DOHH2 (cell line): ENCODE data around the gene MCF2L2.

Experiments
- EZH2phosphoT487 ChIP-seq: fragments of 200-600 bp; sonication (generic); IDR thresholded peaks from 2 replicates; pipeline ENCODE4 v1.6.1; 2017; ENCODE audit warnings: borderline replicate concordance, mild to moderate bottlenecking, antibody characterized with exemption, low read length, moderate library complexity, mixed read lengths
- TF ChIP-seq, protein P1 (sequence below): fragments of 200-600 bp; sonication (generic); IDR thresholded peaks from one replicate; pipeline ENCODE4 v1.5.1; 2014; ENCODE audit warnings: antibody characterized with exemption, mild to moderate bottlenecking, low read depth, low read length; ENCODE audit not compliant: poor library complexity, severe bottlenecking

DNA sequence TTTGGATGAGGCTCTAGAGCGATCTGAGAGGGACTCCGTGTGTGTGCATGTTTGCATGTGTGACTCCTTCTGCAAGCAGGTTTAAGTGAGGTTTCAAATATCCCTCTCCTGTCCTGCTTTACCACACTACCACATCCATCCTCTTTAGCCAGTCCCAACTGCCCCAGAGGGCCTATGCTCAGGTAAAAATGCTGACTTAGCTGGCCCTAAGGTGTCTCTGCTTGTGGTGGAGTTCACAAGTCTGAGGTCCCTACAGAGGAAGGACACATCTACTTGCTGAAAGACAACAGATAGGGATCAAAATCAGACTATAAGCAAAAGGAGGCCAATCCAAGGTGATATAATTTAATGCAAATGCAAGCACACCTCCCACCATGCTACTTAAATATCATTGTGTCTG is 88.2 kb downstream of the MCF2L2 start:
- TF ChIP-seq, protein P1, sequence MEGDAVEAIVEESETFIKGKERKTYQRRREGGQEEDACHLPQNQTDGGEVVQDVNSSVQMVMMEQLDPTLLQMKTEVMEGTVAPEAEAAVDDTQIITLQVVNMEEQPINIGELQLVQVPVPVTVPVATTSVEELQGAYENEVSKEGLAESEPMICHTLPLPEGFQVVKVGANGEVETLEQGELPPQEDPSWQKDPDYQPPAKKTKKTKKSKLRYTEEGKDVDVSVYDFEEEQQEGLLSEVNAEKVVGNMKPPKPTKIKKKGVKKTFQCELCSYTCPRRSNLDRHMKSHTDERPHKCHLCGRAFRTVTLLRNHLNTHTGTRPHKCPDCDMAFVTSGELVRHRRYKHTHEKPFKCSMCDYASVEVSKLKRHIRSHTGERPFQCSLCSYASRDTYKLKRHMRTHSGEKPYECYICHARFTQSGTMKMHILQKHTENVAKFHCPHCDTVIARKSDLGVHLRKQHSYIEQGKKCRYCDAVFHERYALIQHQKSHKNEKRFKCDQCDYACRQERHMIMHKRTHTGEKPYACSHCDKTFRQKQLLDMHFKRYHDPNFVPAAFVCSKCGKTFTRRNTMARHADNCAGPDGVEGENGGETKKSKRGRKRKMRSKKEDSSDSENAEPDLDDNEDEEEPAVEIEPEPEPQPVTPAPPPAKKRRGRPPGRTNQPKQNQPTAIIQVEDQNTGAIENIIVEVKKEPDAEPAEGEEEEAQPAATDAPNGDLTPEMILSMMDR: no peak
- no peak for TF ChIP-seq EZH2phosphoT487
